H9 (cell line): ENCODE results near the gene BACE2. TPM values are rescaled to one million over a fixed set of nuclear protein-coding genes. Genes with fewer than 3 reads are reported as not detected.

ENCODE experiments used
- DNase-seq: peaks from one replicate; pipeline ENCODE4 v3.0.0-alpha.2; 2017
- H2AFZ ChIP-seq: one replicate; pipeline ENCODE4 v1.6.1; 2013; ENCODE audit warnings: mild to moderate bottlenecking, low read length, control low read depth, moderate library complexity
- H2AK5ac ChIP-seq: 2 replicates; pipeline ENCODE4 v1.6.1; 2013; ENCODE audit warnings: low read length, control low read depth, mixed read lengths; ENCODE audit not compliant: insufficient read length
- H2BK120ac ChIP-seq: one replicate; pipeline ENCODE4 v1.6.1; 2013; ENCODE audit warnings: low read depth, mild to moderate bottlenecking, low read length, control low read depth, inconsistent platforms; ENCODE audit not compliant: poor library complexity, severe bottlenecking
- H2BK12ac ChIP-seq: 2 replicates; pipeline ENCODE4 v1.6.1; 2013; ENCODE audit warnings: low read length, control low read depth, mixed read lengths, low read depth; ENCODE audit not compliant: insufficient read length
- H2BK15ac ChIP-seq: 2 replicates; pipeline ENCODE4 v1.6.1; 2013; ENCODE audit warnings: low read depth, low read length, control low read depth
- H2BK20ac ChIP-seq: one replicate; pipeline ENCODE4 v1.6.1; 2013; ENCODE audit warnings: low read depth, mild to moderate bottlenecking, low read length, control low read depth, inconsistent platforms; ENCODE audit not compliant: poor library complexity, severe bottlenecking
- H2BK5ac ChIP-seq: 2 replicates; pipeline ENCODE4 v1.6.1; 2013; ENCODE audit warnings: low read length, control low read depth, mixed read lengths; ENCODE audit not compliant: insufficient read length
- H3K14ac ChIP-seq: 2 replicates; pipeline ENCODE4 v1.6.1; 2013; ENCODE audit warnings: low read length, control low read depth; ENCODE audit not compliant: insufficient read depth
- H3K18ac ChIP-seq: 2 replicates; pipeline ENCODE4 v1.6.1; 2013; ENCODE audit warnings: low read depth, mild to moderate bottlenecking, mixed read lengths, low read length, control low read depth; ENCODE audit not compliant: insufficient read length
- H3K23ac ChIP-seq: 2 replicates; pipeline ENCODE4 v1.6.1; 2013; ENCODE audit warnings: low read length, control low read depth, mixed read lengths, low read depth; ENCODE audit not compliant: insufficient read length
- H3K23me2 ChIP-seq: 2 replicates; pipeline ENCODE4 v1.6.1; 2013; ENCODE audit warnings: low read depth, mild to moderate bottlenecking, mixed read lengths, low read length, control low read depth; ENCODE audit not compliant: insufficient read length, poor library complexity, severe bottlenecking
- H3K27ac ChIP-seq: 2 replicates; pipeline ENCODE4 v1.5.1; 2013; ENCODE audit warnings: low read length, control low read depth, mixed read lengths, low read depth; ENCODE audit not compliant: insufficient read length
- H3K27me3 ChIP-seq: 2 replicates; pipeline ENCODE4 v1.6.1; 2013; ENCODE audit warnings: low read length, control low read depth, inconsistent platforms; ENCODE audit not compliant: insufficient read depth
- H3K4ac ChIP-seq: 2 replicates; pipeline ENCODE4 v1.6.1; 2013; ENCODE audit warnings: low read depth, mild to moderate bottlenecking, control low read depth, inconsistent platforms, low read length, moderate library complexity
- H3K4me1 ChIP-seq: 2 replicates; pipeline ENCODE4 v1.6.1; 2013; ENCODE audit warnings: low read length, control low read depth, inconsistent platforms; ENCODE audit not compliant: insufficient read depth
- H3K4me2 ChIP-seq: 2 replicates; pipeline ENCODE4 v1.6.1; 2013; ENCODE audit warnings: low read length, control low read depth, mixed read lengths; ENCODE audit not compliant: insufficient read length, insufficient read depth
- H3K56ac ChIP-seq: 2 replicates; pipeline ENCODE4 v1.6.1; 2013; ENCODE audit warnings: low read depth, mild to moderate bottlenecking, mixed read lengths, low read length, control low read depth; ENCODE audit not compliant: insufficient read length
- H3K79me1 ChIP-seq: 2 replicates; pipeline ENCODE4 v1.6.1; 2013; ENCODE audit warnings: low read depth, mild to moderate bottlenecking, moderate library complexity, low read length, control low read depth, inconsistent platforms; ENCODE audit not compliant: insufficient read depth, poor library complexity, severe bottlenecking
- H3K79me2 ChIP-seq: 2 replicates; pipeline ENCODE4 v1.6.1; 2013; ENCODE audit warnings: low read length, control low read depth, inconsistent platforms; ENCODE audit not compliant: insufficient read depth
- H3K9ac ChIP-seq: 2 replicates; pipeline ENCODE4 v1.6.1; 2013; ENCODE audit warnings: low read length, control low read depth, mixed read lengths; ENCODE audit not compliant: insufficient read length; ENCODE audit errors: extremely low read depth
- H3K9me3 ChIP-seq: one replicate; pipeline ENCODE4 v1.6.1; 2013; ENCODE audit warnings: low read depth, low read length, inconsistent platforms; ENCODE audit not compliant: control insufficient read depth
- H3T11ph ChIP-seq: one replicate; pipeline ENCODE4 v1.6.1; 2013; ENCODE audit warnings: mild to moderate bottlenecking, low read length, control low read depth, inconsistent platforms
- H4K20me1 ChIP-seq: one replicate; pipeline ENCODE4 v1.6.1; 2013; ENCODE audit not compliant: control insufficient read depth, insufficient read length, insufficient read depth
- H4K5ac ChIP-seq: 2 replicates; pipeline ENCODE4 v1.6.1; 2013; ENCODE audit warnings: low read depth, mild to moderate bottlenecking, mixed read lengths, low read length, control low read depth; ENCODE audit not compliant: insufficient read length
- H4K8ac ChIP-seq: replicated peaks from 2 replicates; pipeline ENCODE4 v1.6.1; 2013; ENCODE audit warnings: low read length, control low read depth, mixed read lengths, low read depth; ENCODE audit not compliant: insufficient read length
- H4K91ac ChIP-seq: 2 replicates; pipeline ENCODE4 v1.6.1; 2013; ENCODE audit warnings: low read depth, mild to moderate bottlenecking, moderate library complexity, mixed read lengths, low read length, control low read depth; ENCODE audit not compliant: insufficient read length
- H3K27ac Mint-ChIP-seq, 3 experiments: 2 replicates in 2 of 3; 3 replicates in 1 of 3; pipeline ENCODE4 v1.8.0; 2020 to 2021; ENCODE audit warnings: mixed read lengths in 3 of 3, mild to moderate bottlenecking in 1 of 3, moderate library complexity in 1 of 3
- H3K27me3 Mint-ChIP-seq: 2 replicates; pipeline ENCODE4 v1.8.0; 2021; ENCODE audit warnings: low read depth, mild to moderate bottlenecking, moderate library complexity, mixed read lengths
- H3K36me3 Mint-ChIP-seq, 3 experiments: 2 replicates in 2 of 3; 3 replicates in 1 of 3; pipeline ENCODE4 v1.8.0; 2020 to 2021; ENCODE audit warnings: low read depth in 3 of 3, mixed read lengths in 3 of 3; ENCODE audit not compliant: insufficient read depth in 1 of 3
- H3K4me1 Mint-ChIP-seq, 2 experiments: 2 replicates each; pipeline ENCODE4 v1.8.0; 2020; ENCODE audit warnings: mixed read lengths in 2 of 2
- H3K4me3 Mint-ChIP-seq, 2 experiments: 2 replicates in 1 of 2; 3 replicates in 1 of 2; pipeline ENCODE4 v1.8.0; 2020 to 2021; ENCODE audit warnings: mild to moderate bottlenecking in 2 of 2, mixed read lengths in 2 of 2, moderate library complexity in 1 of 2
- H3K9me3 Mint-ChIP-seq, 2 experiments: 2 replicates in 1 of 2; 3 replicates in 1 of 2; pipeline ENCODE4 v1.8.0; 2020; ENCODE audit warnings: mild to moderate bottlenecking in 2 of 2, mixed read lengths in 2 of 2, moderate library complexity in 1 of 2
- WGBS: extraction: QIAGEN DNeasy Blood & Tissue Kit; methylation state at CpG from one replicate; pipeline ENCODE4 v1.1.7; 2013; ENCODE audit warnings: missing lambda C conversion rate, low lambda C conversion rate, mixed read lengths; ENCODE audit not compliant: insufficient read length; ENCODE audit errors: extremely low coverage; 5-methylcytosine and 5-hydroxymethylcytosine counted together
- total RNA-seq: library from RNA; stranded (reverse); gene quantifications from 2 replicates; pipeline ENCODE4 v1.2.1, GENCODE V29; 2021
- TF ChIP-seq, protein P1 (sequence below): fragments of 200-600 bp; sonication (generic); conservative IDR thresholded peaks from 3 replicates; pipeline ENCODE4 v1.8.0; 2021; ENCODE audit warnings: antibody characterized with exemption, mild to moderate bottlenecking

Gene BACE2
- total RNA-seq, 1 experiment from 2014 or later: 8.0 TPM

DNA sequence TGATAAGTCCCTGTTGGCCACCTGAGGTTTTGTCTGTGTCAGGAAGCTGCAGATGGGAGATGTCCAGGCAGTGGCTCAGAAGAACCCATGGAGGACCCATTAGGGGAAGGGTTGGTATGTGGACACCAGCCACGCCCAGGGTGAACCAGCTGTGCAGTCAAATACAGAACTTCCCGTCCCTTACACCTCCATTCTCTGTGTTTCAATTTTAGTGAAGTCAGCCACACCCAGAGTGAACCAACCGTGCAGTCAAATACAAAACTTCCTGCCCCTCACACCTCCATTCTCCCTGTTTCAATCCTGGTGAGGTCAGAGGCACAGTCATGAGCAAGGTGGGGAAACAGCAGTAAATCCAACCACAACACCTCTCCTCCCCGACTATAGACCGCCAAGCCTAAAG, 27.4 kb downstream of the BACE2 start:
- Mint-ChIP-seq H3K4me1 (peaks cover 0 to 7% of the 10 kb centered on the region in 2 experiments; a peak in 2 of 4 replicates), H3K9me3 (no peaks in the 10 kb centered on the region), H3K36me3 (no peaks in the 10 kb centered on the region), H3K4me3 (no peak overlapping the region), H3K27me3 (no peaks in the 10 kb centered on the region), H3K27ac (no peak overlapping the region)
- Histone ChIP-seq H4K20me1 (no peaks in the 10 kb centered on the region), H2BK12ac (no peak overlapping the region), H2BK20ac (no peak overlapping the region), H2BK5ac (no peak overlapping the region), H4K8ac (no peak overlapping the region), H2AFZ (no peak overlapping the region), H3K56ac (no peak overlapping the region), H4K5ac (no peak overlapping the region), H2AK5ac (no peak overlapping the region), H2BK120ac (no peak overlapping the region), H3K27me3 (no peaks in the 10 kb centered on the region), H3K18ac (no peak overlapping the region), H3K79me2 (no peaks in the 10 kb centered on the region), H4K91ac (no peak overlapping the region), H3K23me2 (no peaks in the 10 kb centered on the region), H3K9me3 (no peaks in the 10 kb centered on the region), H3K79me1 (no peaks in the 10 kb centered on the region), H3K4ac (no peak overlapping the region), H3K4me1 (no peaks in the 10 kb centered on the region), H2BK15ac (no peak overlapping the region), H3K9ac (no peak overlapping the region), H3K27ac (no peak overlapping the region), H3K23ac (no peak overlapping the region), H3K4me2 (no peak overlapping the region), H3K14ac (no peak overlapping the region), H3T11ph (no peak overlapping the region)
- TF ChIP-seq, protein P1, sequence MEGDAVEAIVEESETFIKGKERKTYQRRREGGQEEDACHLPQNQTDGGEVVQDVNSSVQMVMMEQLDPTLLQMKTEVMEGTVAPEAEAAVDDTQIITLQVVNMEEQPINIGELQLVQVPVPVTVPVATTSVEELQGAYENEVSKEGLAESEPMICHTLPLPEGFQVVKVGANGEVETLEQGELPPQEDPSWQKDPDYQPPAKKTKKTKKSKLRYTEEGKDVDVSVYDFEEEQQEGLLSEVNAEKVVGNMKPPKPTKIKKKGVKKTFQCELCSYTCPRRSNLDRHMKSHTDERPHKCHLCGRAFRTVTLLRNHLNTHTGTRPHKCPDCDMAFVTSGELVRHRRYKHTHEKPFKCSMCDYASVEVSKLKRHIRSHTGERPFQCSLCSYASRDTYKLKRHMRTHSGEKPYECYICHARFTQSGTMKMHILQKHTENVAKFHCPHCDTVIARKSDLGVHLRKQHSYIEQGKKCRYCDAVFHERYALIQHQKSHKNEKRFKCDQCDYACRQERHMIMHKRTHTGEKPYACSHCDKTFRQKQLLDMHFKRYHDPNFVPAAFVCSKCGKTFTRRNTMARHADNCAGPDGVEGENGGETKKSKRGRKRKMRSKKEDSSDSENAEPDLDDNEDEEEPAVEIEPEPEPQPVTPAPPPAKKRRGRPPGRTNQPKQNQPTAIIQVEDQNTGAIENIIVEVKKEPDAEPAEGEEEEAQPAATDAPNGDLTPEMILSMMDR: no peak
- no peak for DNase-seq
- WGBS: no CpG with 5 or more reads among the region's 5 CpGs
